22Rv1 (cell line): ENCODE data around the gene RORB.

Source experiments
- H3K27ac ChIP-seq: fragments of 450-650 bp; 2 replicates; pipeline ENCODE4 v1.5.1; 2017
- ZFX ChIP-seq: fragments of 450-650 bp; IDR thresholded peaks from 2 replicates; pipeline ENCODE4 v1.6.1; 2017; ENCODE audit warnings: antibody characterized with exemption, borderline replicate concordance
- TF ChIP-seq, protein P1 (sequence below): fragments of 450-650 bp; IDR thresholded peaks from 2 replicates; pipeline ENCODE4 v1.5.1; 2017; ENCODE audit warnings: mild to moderate bottlenecking

RORB gene

DNA sequence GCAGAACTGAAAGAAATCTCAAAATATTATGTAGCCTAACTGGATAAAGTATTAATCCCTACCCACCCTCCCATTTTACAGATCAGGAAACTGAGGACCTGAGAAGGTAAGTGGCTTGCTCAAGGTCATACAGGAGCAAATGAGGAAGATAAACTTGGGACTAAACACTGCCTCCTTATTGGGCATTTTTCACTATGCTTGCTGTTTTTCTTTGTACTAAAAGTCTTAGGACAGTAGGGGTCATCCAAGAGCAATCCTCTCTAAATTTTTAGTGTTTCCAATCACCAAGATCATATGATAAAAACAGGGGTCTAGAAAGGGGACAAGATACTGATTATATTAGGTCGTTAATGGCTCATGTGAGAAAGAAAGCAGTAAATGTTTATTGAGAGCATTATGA is 80.8 kb downstream of the RORB start:
- TF ChIP-seq, protein P1, sequence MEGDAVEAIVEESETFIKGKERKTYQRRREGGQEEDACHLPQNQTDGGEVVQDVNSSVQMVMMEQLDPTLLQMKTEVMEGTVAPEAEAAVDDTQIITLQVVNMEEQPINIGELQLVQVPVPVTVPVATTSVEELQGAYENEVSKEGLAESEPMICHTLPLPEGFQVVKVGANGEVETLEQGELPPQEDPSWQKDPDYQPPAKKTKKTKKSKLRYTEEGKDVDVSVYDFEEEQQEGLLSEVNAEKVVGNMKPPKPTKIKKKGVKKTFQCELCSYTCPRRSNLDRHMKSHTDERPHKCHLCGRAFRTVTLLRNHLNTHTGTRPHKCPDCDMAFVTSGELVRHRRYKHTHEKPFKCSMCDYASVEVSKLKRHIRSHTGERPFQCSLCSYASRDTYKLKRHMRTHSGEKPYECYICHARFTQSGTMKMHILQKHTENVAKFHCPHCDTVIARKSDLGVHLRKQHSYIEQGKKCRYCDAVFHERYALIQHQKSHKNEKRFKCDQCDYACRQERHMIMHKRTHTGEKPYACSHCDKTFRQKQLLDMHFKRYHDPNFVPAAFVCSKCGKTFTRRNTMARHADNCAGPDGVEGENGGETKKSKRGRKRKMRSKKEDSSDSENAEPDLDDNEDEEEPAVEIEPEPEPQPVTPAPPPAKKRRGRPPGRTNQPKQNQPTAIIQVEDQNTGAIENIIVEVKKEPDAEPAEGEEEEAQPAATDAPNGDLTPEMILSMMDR = peak; percentile 79
- no peak for TF ChIP-seq ZFX

DNA sequence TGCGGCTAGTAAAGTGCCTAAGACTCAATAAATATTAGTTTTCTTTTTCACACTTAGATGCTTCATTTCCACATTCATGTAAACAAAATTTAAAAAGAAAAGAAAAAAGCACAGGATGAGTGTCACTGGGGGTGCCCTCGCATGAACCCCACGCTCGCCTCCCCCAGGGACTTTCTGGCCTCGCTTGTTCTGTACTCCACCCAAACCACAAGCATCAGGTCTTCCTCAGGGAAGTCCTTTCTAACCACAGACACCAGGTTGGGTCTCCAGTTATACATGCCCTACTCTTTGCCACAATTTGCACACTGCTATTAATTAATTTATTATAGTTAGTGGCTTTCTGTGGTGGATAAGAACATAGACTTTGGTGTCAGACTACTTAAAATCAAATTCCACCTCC is 92.4 kb downstream of the RORB start:
- no peak for TF ChIP-seq ZFX
- TF ChIP-seq, protein P1 = no peak
- no peak overlapping the region for H3K27ac ChIP-seq

More for the DNA sequence above, 80.8 kb downstream of the RORB start:
- H3K27ac ChIP-seq = no peak overlapping the region

DNA sequence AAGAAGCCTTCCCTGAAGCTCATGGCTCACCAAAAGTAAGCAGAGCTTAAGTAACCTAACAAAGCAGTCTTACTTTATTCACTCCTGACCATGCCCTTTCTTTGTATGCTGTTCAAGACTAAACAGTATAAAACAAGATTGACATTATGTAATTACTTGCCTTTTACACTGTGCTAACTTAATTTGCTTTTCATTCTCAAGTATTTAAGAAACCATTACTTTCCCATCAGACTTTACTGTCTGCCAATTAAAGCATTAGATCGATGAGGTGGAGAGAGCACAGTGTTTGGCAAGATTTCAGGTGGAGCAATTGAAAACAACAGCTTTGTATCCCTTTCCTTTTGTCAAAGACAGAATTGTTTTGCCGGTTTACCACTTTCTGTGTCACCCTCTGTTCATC is 98.2 kb downstream of the RORB start:
- H3K27ac ChIP-seq = no peak overlapping the region
- no peak for TF ChIP-seq ZFX
- TF ChIP-seq, protein P1 = no peak

DNA sequence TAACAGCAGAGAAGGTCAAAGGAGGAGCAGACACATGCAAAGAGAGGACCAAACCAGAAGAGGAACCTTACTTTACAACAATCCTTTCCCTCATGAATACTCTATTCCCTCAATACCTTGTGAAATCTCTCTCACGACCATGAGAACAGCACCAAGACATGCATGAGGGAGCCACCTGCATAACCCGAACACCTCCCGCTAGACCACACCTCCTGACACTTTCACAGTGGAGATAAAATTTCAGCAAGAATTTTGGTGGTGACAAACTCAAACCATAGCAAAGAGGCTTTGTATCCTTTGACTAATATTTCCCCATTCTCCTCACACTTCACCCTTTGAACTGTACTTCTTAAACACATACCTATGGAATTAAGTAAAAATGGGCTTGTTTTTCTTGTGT is 101.7 kb downstream of the RORB start:
- H3K27ac ChIP-seq = no peak overlapping the region
- TF ChIP-seq, protein P1 = no peak
- no peak for TF ChIP-seq ZFX

DNA sequence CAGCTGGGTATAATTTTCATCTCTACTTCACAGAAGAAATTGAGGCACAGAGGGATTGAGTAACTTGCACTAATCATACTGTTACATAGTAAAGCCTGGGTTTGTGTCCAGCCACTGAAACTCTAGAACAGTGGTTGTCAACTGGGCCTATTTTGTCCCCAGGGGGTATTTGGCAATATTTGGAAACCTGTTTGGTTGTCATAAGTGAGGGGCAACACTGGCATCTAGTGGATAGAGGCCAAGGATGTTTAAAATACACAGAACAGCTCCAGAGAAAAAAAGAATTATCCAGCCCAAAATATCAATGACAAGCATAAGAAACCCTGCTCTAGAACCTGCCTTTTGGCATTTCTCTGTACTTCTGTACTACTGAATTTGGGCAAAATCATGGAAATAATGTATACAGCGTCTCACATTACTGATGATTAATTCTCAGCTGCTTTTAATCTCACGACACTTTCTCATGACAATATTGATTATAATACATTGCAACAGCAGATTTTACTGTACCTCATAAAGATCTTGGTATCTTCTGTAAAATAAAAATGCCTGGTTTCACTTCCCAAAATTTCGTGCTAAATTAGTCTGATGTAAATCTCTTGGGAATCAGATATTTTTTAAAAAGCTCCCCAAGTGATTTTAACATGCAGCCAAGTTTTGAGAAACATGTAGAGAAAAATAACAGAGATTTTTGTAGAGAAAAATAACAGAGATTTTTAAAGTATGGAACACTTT is 112.7 kb downstream of the RORB start:
- H3K27ac ChIP-seq = no peak overlapping the region
- TF ChIP-seq ZFX = no peak
- TF ChIP-seq, protein P1 = peak; percentile 15; the same call in 1 of the 2 replicates

DNA sequence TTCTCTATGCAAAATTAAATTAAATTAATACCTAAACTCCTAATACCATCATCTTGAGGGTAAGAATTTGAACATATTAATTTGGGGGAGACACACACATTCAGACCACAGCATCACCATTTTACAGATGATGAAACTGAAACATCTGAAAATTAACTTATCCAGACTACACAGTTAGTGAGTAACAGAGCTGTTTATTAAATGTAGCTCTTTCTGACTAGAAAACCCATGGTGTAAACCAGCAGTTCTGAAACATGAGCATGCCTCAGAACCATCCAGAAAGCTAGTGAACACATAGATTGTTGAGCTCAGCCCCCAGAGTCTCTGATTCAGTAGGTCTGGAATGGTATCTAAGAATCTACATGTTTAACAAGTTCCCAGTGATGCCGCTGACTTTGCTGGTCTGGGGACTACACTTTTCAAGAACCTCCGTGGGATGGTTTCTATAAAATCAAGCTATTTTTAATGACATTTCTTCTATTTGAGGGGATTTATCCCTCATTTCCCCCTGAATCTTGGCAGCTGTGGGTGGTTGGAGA is 113.5 kb downstream of the RORB start:
- H3K27ac ChIP-seq = no peak overlapping the region
- TF ChIP-seq ZFX = no peak
- TF ChIP-seq, protein P1 = no peak

DNA sequence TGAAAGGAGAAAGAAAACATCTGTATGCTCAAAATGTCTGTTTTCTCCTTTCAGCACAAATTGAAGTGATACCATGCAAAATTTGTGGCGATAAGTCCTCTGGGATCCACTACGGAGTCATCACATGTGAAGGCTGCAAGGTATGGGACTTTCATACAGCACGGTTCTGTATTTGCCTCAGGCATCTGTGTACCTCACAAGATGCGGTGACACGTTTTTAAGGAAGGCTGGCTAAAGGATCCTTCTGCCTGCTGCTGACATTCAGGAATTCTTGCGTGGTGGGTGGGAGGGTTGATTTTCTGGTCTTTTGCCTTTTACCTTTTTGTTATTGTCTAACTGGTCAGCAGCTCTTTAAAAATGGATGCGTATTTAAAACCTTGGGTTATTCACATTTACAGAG is 133.1 kb downstream of the RORB start:
- TF ChIP-seq ZFX = no peak
- TF ChIP-seq, protein P1 = no peak
- H3K27ac ChIP-seq = no peak overlapping the region
